ENCODE measurements around the gene PAF1.

PAF1 gene

GRCh38 chr19:39406656-39407409 is 15.9 kb upstream of the PAF1 start, which contains the start of gene ZFP36:
ZFP36 (plus strand) TSS chr19:39406847; CDS start chr19:39406905, 58 bp downstream.
- DNase-seq (ENCODE audit: low read depth in 2 of 2, low spot score in 1 of 2), result peak; percentile 89 to 95

DNA sequence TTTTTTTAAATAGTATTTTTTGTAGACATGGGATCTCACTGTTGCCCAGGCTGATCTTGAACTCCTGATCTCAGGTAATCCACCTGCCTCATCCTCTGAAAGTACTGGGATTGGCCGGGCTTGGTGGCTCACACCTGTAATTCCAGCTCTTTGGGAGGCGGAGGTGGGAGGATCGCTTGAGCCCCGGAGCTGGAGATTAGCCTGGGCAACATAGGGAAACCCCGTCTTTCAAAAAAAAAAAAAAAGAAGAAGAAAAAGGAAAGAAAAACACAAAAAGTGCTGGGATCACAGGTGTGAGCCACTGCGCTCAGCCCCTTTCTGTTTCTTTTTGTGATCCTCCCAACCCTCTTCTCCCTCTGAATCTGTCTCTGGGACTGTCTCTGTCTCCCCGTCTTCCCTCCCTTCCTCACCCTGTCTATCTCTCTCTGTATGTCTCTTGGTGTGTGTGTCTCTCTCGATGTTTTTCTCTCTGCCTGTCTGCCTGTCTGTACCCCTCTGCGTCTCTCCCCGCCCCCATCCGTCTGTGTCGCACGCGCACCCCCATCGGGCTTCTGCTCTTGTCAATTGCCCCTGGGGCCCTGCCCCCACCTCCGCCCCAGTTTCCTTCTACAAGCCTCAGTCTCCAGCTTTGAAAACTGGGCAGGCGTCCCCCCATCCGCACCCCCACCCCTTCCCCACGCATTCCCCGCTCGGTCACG is 15.2 kb upstream of the PAF1 start:
- DNase-seq (ENCODE audit: low read depth in 2 of 2, low spot score in 1 of 2), result peak in 1 of 2 donors; percentile 87

GRCh38 chr19:39405261-39405957 is 14.5 kb upstream of the PAF1 start:
- DNase-seq (ENCODE audit: low read depth in 2 of 2, low spot score in 1 of 2), result no peak

DNA sequence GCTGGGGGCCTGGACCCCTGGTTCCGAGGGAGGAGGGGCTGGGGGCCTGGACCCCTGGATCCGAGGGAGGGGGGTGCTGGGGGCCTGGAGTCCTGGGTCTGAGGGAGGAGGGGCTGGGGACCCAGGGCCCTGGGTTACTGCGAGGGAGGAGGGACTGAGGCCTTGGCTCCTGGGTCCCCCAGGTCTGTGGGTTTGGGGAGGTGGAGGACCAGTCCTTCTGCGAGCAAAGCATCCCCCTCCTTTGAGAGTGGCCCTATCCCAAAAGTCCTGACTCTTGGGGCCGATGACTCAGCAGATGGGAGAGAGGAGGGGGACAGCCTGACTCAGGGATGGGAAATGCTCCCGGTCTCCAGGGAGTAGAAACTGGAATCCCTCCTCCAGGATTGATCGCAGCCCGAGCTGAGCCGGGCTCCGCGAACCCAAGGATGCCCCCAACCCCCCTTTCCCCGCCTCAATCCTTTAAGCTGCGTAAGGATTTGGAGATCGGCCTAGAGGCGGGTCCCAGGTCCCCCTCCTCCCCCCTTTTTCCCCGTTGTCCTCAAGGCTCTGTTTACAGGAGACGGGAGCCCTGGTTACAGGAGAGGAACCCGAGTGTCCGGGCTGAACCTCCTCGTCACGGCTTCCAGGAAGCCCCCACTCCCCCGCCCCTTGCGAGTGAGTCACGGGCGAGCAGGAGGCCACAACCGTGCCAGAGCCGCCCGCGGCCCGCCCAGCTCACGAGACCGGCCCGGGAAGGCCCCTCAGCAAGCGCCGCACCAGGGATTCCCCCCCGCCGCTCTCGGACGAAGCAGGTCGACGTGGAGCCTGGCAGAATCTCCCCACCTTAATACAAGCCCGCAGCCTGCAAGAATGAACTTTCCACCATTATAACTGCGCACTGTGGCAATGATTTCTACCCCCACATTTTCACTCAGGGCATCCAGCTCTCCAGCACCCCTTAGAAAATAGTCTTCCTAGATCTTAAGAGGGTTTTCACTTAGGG is 12.7 kb upstream of the PAF1 start:
- peak; percentile 93 to 96 for DNase-seq (ENCODE audit: low read depth in 2 of 2, low spot score in 1 of 2)

GRCh38 chr19:39402346-39403300 is 11.7 kb upstream of the PAF1 start:
- peak in 1 of 2 donors; percentile 79 for DNase-seq (ENCODE audit: low read depth in 2 of 2, low spot score in 1 of 2)

GRCh38 chr19:39401549-39402345 is 10.8 kb upstream of the PAF1 start:
- peak in 1 of 2 donors; percentile 76 for DNase-seq (ENCODE audit: low read depth in 2 of 2, low spot score in 1 of 2)

DNA sequence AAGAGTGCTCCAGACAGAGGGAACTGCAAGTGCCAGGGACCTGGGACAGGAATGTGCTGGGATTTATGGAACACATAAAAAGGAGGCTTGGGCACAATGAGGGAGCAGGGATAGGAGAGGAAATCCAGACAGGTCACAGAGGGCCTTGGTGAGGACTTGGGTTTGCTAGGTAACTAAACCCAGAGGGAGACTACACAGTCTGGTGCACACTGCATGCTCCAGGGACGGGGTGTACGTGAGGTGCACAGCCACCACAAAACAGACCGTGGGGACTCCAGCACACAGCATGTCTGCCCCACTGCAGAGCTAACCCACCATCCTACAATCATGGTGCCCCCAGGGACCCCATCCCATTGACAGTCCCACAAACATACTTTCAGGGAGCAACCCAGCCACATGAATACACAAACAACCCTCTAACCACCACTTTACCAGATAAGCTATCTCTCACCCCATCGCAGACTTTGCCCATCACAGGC is 10.2 kb upstream of the PAF1 start:
- DNase-seq (ENCODE audit: low read depth in 2 of 2, low spot score in 1 of 2), result peak in 1 of 2 donors; percentile 12

GRCh38 chr19:39400061-39400460 is 9.2 kb upstream of the PAF1 start:
- DNase-seq (ENCODE audit: low read depth in 2 of 2, low spot score in 1 of 2), result no peak

- DNase-seq (ENCODE audit: low read depth in 2 of 2, low spot score in 1 of 2), result no peak
Measured at GRCh38 chr19:39399668-39400050, 8.8 kb upstream of the PAF1 start.

DNA sequence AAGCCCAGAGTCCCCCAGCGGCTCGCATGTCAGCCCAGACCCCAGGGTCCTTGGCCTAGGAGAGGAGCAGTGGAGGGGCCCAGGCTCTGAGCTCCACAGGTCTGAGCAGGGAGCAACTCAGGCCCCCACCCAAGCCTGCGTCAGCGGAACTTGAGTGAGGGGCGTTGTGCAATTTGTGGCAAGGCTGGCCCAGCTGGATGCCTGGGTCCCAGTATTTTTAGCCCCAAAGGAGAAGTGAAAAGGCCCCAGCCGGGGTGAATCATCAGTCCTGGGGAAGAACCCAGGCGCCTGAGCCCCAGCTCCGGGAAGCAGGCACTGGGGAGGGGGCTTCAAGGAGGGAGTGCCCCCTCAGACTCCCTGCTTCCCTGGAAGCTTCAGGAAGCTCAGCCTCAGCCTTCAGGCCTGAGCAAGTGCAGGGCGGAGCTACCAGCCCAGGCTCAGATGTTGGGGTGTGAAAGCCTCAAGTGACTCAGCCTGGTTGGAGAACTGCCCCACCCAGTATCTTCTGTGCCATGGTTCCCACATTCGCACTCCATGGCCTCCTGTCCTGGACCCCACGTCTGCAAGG is 7.5 kb upstream of the PAF1 start:
- peak in 1 of 2 donors; percentile 32 for DNase-seq (ENCODE audit: low read depth in 2 of 2, low spot score in 1 of 2)

- DNase-seq (ENCODE audit: low read depth in 2 of 2, low spot score in 1 of 2), result peak; percentile 90 to 93
Measured at GRCh38 chr19:39397360-39398296, 6.7 kb upstream of the PAF1 start.

- DNase-seq (ENCODE audit: low read depth in 2 of 2, low spot score in 1 of 2), result peak in 1 of 2 donors; percentile 64
Measured at GRCh38 chr19:39390451-39390750, 505 bp downstream of the PAF1 start.

GRCh38 chr19:39389631-39390414 is 1.1 kb downstream of the PAF1 start:
- DNase-seq (ENCODE audit: low read depth in 2 of 2, low spot score in 1 of 2), result no peak

GRCh38 chr19:39388657-39389056 is 2.2 kb downstream of the PAF1 start:
- DNase-seq (ENCODE audit: low read depth in 2 of 2, low spot score in 1 of 2), result no peak

GRCh38 chr19:39386557-39386956 is 4.3 kb downstream of the PAF1 start:
- no peak for DNase-seq (ENCODE audit: low read depth in 2 of 2, low spot score in 1 of 2)

GRCh38 chr19:39385629-39386411 is 5.1 kb downstream of the PAF1 start:
- no peak for DNase-seq (ENCODE audit: low read depth in 2 of 2, low spot score in 1 of 2)

Data from stimulated activated CD8-positive, alpha-beta memory T cell treated with anti-CD3 and anti-CD28 coated beads, Interleukin-4, amount 100 ng/mL, for 1 hour (primary cell).